ENCODE data around the gene FLNB. TPM values are rescaled to one million over a fixed set of nuclear protein-coding genes. Genes with fewer than 3 reads are reported as not detected.

The FLNB gene
- total and polyA plus RNA-seq, 9 of the 15 experiments (the other 6 are each of a cell fraction or from before 2014, with no cell fraction given) = 9.4 to 48.1 (median 25.6) TPM

DNA sequence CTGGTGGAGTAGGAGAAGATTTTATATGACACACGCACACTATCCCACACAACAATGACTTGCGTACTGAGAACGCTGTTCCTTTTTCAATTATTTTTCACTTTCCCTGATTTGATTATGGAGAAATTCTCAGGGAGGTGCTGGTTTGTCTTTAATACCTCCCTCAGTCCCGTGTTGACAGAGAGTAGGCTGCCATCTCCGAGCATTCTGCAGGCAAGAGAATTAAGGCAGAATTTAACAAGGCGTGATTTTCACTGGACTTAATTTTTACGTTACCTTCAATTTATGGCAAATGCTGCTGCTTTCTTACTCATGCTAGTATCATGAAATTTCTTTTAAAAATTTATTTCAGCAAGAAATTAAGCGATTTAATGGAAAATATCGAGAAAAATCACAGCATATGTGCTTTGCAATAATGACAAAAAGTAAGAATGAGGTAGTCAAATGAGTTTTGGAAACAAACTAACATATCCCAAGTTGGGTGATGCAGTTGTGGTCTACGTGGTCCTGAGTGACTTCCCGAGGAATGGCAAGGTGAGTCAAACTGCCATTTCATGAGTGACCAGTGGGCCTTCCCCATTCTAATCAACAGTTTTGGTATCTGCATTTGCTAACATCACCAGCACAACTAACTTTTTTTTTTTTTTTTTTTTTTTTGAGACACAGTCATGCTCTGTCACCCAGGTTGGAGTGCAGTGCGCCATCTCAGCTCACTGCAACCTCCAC is 185.6 kb downstream of the FLNB start (continued):
- TF ChIP-seq ZKSCAN3 (CRISPR knock-in tag; IDR thresholded peaks at IDR 0.05) (no peak), PHF20 (IDR thresholded peaks at IDR 0.05; ENCODE audit: partially characterized antibody) (no peak)

DNA sequence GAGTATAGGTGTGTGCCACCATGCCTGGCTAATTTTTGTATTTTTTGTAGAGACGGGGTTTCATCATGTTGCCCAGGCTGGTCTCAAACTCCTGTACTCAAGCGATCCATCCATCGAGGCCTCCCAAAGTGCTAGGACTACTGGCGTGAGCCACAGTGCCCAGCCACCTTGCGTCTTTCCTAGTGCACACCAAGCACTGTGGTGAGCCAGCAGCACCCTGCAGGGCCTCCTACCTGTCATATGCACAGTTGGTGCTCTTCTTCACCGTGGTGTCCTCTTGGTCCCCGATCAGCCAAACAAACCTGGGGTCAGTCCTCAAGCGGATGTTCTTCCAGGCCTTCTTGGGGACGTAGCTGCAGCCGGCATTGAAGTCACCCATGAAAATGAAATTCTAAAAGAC is 189.4 kb downstream of the FLNB start:
- TF ChIP-seq C11orf30 (IDR thresholded peaks at IDR 0.05; ENCODE audit: low read depth) = no peak
- TF ChIP-seq RBM15 (IDR thresholded peaks at IDR 0.05; ENCODE audit: insufficient read depth, low read length) = no peak
- TF ChIP-seq ZNF785 (CRISPR knock-in tag; IDR thresholded peaks at IDR 0.05) = no peak
- Histone ChIP-seq H3K9me1 (ENCODE audit: control insufficient read depth, insufficient read depth, low read length) (no peaks in the 10 kb centered on the region), H4K20me1 (replicated peaks; ENCODE audit: control insufficient read depth, insufficient read depth, low read length) (no peaks in the 10 kb centered on the region), H3K79me2 (ENCODE audit: control insufficient read depth, insufficient read depth, low read length) (no peaks in the 10 kb centered on the region), H3K9ac (ENCODE audit: insufficient read depth in 1 of 2, low read depth in 2 of 2, low read length in 2 of 2) (no peak overlapping the region), H3K4me3 (no peak overlapping the region), H2AFZ (ENCODE audit: low read depth, low read length) (no peak overlapping the region), H3K27ac (ENCODE audit: extremely low read depth, low read depth, low read length) (no peak overlapping the region), H3K9me3 (replicated peaks; ENCODE audit: control insufficient read depth, insufficient read depth, low read depth, low read length) (no peaks in the 10 kb centered on the region), H3K36me3 (ENCODE audit: control insufficient read depth, insufficient read depth, low read length) (no peaks in the 10 kb centered on the region), H3K27me3 (ENCODE audit: control insufficient read depth in 2 of 2, insufficient read depth in 2 of 2, low read length in 2 of 2) (peaks cover 0 to 12% of the 10 kb centered on the region in 2 experiments; a peak in 3 of 5 replicates), H3K4me2 (ENCODE audit: insufficient read depth, low read length) (no peak overlapping the region), H3K4me1 (replicated peaks in 1 of 2; ENCODE audit: control insufficient read depth in 2 of 2, insufficient read depth in 2 of 2, low read length in 2 of 2) (no peaks in the 10 kb centered on the region; a peak in 1 of 5 replicates)
- POLR2A ChIA-PET = no interaction called here
- WGBS (ENCODE audit: insufficient coverage, low coverage, missing lambda C conversion rate) = 23% methylated on average over 6 of the region's 10 CpGs
- CTCF ChIA-PET (ENCODE audit: low intra/inter-chr PET ratio) = no interaction called here
- no peak for FAIRE-seq
- in situ Hi-C loops (cut with MboI) (no loop called here), intact Hi-C loops (cut with micrococcal nuclease) (no loop called here)
- no TSS peak for BruUV-seq (replicated peaks)
- DNase-seq (ENCODE audit: extremely low read depth in 1 of 4, low spot score in 3 of 4) = no peak
- ATAC-seq = no peak

Data from K562 (cell line).